BJ (cell line): ENCODE results near the gene SCAMP5. TPM values are rescaled to one million over a fixed set of nuclear protein-coding genes. Genes with fewer than 3 reads are reported as not detected.

ENCODE experiments used
- CTCF ChIA-PET: fragments of 350-600 bp; formaldehyde crosslinking; extraction: SDS; loops from one replicate; lab custom pipeline; 2021; ENCODE audit warnings: antibody characterized with exemption, inconsistent platforms; lab: Yijun Ruan, JAX
- POLR2A ChIA-PET: fragments of 300-600 bp; sonication (Branson Sonifier 250); formaldehyde crosslinking; extraction: SDS; loops from one replicate; lab custom pipeline; 2021; ENCODE audit warnings: antibody characterized with exemption; lab: Charles Lee
- DNase-seq: peaks from one replicate; pipeline ENCODE4 v3.0.0-alpha.2; 2011; ENCODE audit warnings: low read depth
- H3K27me3 ChIP-seq: 2 replicates; pipeline ENCODE4 v1.6.0; 2011; ENCODE audit warnings: low read length; ENCODE audit not compliant: control insufficient read depth, insufficient read depth
- H3K36me3 ChIP-seq: 2 replicates; pipeline ENCODE4 v1.5.1; 2011; ENCODE audit warnings: low read length; ENCODE audit not compliant: control insufficient read depth, insufficient read depth
- H3K4me3 ChIP-seq: 2 replicates; pipeline ENCODE4 v1.5.1; 2011; ENCODE audit warnings: low read depth, mild to moderate bottlenecking, control low read depth, low read length
- polyA plus RNA-seq: library from polyadenylated mRNA; depleted of rRNA; stranded (reverse); fragments of >200 nt; gene quantifications from 2 replicates; pipeline ENCODE4 v1.2.3, GENCODE V29; 2011
- TF ChIP-seq, protein P1 (sequence below): IDR thresholded peaks from 2 replicates; pipeline ENCODE4 v1.5.1; 2011; ENCODE audit warnings: low read depth, mild to moderate bottlenecking, control low read depth, inconsistent platforms, low read length, moderate library complexity; ENCODE audit not compliant: insufficient read depth

Gene SCAMP5
- polyA plus RNA-seq, 1 experiment, result 3.6 TPM

DNA sequence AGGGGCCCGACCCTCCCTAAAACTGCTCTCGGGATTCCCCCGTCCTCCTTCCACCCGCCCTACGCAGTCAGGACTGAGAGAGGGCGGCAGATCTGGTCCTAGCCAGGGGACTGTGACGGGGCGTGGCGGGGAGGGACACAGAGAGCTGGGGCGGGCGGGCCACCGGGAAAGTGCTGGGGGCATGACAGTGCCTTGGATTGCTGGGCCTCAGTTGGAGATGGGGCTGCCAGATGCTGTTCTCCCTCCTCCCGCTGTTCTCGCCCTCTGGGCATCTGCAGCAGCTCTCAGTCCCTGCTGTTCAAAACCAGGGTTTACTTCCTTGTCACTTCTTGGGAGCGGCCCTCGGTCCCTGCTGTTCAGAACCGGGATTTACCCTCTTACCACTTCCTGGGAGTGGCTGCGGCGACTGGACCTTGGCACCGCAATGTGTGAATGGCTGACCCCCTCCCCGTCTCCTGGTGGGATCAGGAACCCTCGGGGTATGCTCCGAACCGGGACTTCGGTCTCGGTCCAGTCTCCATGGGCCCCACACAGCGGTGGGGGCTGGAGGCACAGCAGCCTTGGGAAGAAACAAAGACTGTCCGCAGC is 36.9 kb upstream of the SCAMP5 start:
- H3K36me3 ChIP-seq, result no peaks in the 10 kb centered on the region
- ChIA-PET POLR2A (no interaction called here), CTCF (interaction anchor here (0.9 to 6.7 kb wide), 3 partner anchors 175 to 323 kb away, joined by 3 to 76 read pairs (median 3); no protein-coding TSS in a partner anchor)
- H3K27me3 ChIP-seq, result peaks cover 13% of the 10 kb centered on the region
- DNase-seq, result no peak
- TF ChIP-seq, protein P1, sequence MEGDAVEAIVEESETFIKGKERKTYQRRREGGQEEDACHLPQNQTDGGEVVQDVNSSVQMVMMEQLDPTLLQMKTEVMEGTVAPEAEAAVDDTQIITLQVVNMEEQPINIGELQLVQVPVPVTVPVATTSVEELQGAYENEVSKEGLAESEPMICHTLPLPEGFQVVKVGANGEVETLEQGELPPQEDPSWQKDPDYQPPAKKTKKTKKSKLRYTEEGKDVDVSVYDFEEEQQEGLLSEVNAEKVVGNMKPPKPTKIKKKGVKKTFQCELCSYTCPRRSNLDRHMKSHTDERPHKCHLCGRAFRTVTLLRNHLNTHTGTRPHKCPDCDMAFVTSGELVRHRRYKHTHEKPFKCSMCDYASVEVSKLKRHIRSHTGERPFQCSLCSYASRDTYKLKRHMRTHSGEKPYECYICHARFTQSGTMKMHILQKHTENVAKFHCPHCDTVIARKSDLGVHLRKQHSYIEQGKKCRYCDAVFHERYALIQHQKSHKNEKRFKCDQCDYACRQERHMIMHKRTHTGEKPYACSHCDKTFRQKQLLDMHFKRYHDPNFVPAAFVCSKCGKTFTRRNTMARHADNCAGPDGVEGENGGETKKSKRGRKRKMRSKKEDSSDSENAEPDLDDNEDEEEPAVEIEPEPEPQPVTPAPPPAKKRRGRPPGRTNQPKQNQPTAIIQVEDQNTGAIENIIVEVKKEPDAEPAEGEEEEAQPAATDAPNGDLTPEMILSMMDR, result peak; percentile 34
- peak overlapping the region; percentile 25 for H3K4me3 ChIP-seq

DNA sequence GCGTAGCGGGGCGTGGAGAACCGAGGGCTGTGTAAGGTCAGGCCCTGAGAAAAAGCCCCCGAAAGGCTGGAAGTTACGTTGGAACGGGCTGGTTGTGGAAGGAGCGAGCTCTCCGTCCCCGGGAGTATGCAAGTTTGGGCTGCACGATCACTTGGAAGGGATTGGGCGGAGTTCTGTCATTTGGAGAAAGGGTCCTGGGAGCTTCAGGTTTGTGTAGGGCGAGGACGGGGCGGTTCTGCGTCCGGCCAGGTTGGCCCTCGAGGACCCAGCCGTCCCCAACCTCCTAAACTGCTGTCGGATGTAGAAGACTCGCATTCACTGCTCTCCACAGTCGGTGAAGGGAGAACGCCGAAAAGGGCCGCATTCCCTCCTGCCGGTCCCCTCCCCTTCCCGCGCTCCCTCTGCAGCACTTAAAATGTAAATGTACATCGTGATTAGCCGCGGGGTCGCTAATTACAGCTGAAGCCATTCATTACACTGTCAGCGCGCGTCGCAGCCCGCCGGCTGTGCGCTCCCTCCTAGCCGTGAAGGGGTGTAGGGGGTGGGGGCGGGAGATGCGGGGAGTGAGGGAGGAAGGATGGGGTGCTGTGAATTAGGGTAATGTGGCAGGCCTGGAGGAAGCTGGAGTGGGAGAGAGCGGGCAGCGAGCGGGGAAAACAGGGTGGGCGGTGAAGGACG is 36.3 kb upstream of the SCAMP5 start:
- Histone ChIP-seq H3K27me3 (peaks cover 13% of the 10 kb centered on the region), H3K4me3 (peak overlapping the region; percentile 25), H3K36me3 (no peaks in the 10 kb centered on the region)
- CTCF ChIA-PET, result interaction anchor here (0.9 to 6.7 kb wide), 4 partner anchors 9 to 188 kb away, joined by 4 to 76 read pairs (median 6); no protein-coding TSS in a partner anchor
- DNase-seq, result no peak
- POLR2A ChIA-PET, result no interaction called here
- TF ChIP-seq, protein P1, result no peak

DNA sequence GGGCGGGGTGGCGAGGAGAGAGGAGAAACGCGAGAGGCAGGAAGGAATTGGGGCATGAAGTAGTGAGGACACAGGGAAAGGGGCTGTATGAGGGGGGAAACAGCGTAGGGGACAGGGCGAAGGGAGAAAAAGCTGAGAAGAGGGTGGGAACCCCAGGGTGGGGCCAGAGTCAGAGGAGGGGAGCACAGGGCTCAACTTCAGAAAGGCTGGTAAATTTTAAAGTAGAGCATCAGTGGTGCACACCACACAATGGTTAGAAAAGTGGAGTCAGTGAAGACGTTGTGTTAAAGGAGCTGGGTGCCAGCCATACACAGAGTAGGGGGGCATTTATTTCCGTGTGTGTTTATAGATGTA is 35.8 kb upstream of the SCAMP5 start:
- ChIA-PET CTCF (interaction anchor here (0.9 to 1.1 kb wide), 3 partner anchors 9 to 188 kb away, joined by 4 to 7 read pairs (median 4); no protein-coding TSS in a partner anchor), POLR2A (no interaction called here)
- DNase-seq, result no peak
- H3K36me3 ChIP-seq, result no peaks in the 10 kb centered on the region
- H3K4me3 ChIP-seq, result no peak overlapping the region
- TF ChIP-seq, protein P1, result no peak
- peaks cover 13% of the 10 kb centered on the region for H3K27me3 ChIP-seq

DNA sequence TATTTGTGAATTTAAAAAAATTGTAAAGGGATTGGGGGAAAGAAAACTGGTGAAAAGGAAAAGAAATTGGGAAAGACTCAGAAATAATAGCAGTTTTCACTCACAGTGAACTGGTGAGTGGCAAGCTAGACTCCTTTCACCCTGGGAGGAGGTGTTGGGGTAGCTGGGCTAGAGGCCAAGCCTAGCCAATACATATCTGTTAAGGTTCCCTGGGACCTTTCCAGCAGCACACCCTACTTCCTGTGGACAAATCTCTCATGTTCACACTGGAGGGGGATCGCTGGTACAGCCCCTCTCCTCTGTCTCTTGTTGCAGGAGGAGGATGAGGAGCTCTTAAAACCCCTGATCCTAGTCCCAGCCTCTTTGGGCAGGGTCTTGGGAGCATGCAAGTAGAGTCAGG is 35.1 kb upstream of the SCAMP5 start:
- Histone ChIP-seq H3K36me3 (no peaks in the 10 kb centered on the region), H3K4me3 (no peak overlapping the region), H3K27me3 (peaks cover 13% of the 10 kb centered on the region)
- CTCF ChIA-PET, result interaction anchor here (0.9 to 1.2 kb wide), 4 partner anchors 10 to 189 kb away, joined by 3 to 7 read pairs (median 4); no protein-coding TSS in a partner anchor
- no peak for DNase-seq
- TF ChIP-seq, protein P1, result no peak
- POLR2A ChIA-PET, result no interaction called here

DNA sequence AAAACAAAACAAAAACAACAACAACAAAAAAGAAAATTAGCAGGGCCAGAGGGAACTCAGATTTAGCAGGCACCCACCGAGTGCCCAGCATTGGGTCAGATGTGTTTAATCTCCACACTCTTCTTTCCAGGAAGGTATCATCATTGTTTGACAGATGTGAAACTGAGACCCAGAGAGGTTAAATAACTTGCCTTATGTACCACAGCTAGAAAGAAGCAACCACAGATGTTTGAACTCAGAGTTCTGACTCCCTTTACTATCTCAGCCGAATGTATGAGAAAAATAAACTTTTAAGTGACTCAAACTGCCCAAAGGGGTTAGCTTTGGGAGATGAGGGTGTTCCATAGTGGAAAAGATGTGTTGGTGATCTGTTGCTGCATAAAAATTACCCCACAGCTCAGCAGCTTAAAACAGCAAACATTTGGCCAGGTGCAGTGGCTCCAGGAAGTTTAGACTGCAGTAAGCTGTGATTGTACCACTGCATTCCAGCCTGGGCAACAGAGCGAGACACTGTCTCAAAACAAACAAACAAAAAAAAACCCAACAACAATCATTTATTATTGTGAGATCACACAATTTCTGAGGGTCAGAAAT is 34.3 kb upstream of the SCAMP5 start:
- CTCF ChIA-PET, result interaction anchor here (1.1 to 1.2 kb wide), 2 partner anchors 11 to 190 kb away, joined by 3 to 7 read pairs; no protein-coding TSS in a partner anchor
- H3K36me3 ChIP-seq, result no peaks in the 10 kb centered on the region
- H3K4me3 ChIP-seq, result no peak overlapping the region
- TF ChIP-seq, protein P1, result no peak
- peaks cover 13% of the 10 kb centered on the region for H3K27me3 ChIP-seq
- no peak for DNase-seq
- POLR2A ChIA-PET, result no interaction called here
